ENCODE results near the gene TDRD5.

TDRD5 gene

GRCh38 chr1:179709841-179710329, 118.3 kb downstream of the TDRD5 start:
- H2BK120ac ChIP-seq (ENCODE audit: low read depth, low read length), result no peak overlapping the region
- no peak overlapping the region for H4K5ac ChIP-seq (ENCODE audit: low read length)
- no peak overlapping the region for H2BK5ac ChIP-seq (ENCODE audit: low read length)
- no peak overlapping the region for H3K27ac ChIP-seq (ENCODE audit: low read depth, low read length)
- no peak overlapping the region for H3K9ac ChIP-seq (ENCODE audit: low read length)
- no peak for DNase-seq
- H3K23ac ChIP-seq (ENCODE audit: low read length), result no peak overlapping the region
- no peak overlapping the region for H2BK15ac ChIP-seq (replicated peaks; ENCODE audit: low read depth)
- H3K27me3 ChIP-seq (ENCODE audit: insufficient read depth, low read length, poor library complexity), result no peaks in the 10 kb centered on the region
- no peaks in the 10 kb centered on the region for H3K79me2 ChIP-seq (ENCODE audit: control insufficient read depth, insufficient read depth, low read length)
- no CpG with 5 or more reads among the region's 5 CpGs for WGBS (ENCODE audit: extremely low coverage, insufficient coverage, low lambda C conversion rate)
- no peaks in the 10 kb centered on the region for H3K4me1 ChIP-seq (ENCODE audit: control insufficient read depth, low read depth, low read length)
- no peak overlapping the region for H3K18ac ChIP-seq (ENCODE audit: low read length)
- H4K8ac ChIP-seq (ENCODE audit: low read depth, low read length), result no peak overlapping the region
- no peaks in the 10 kb centered on the region for H3K36me3 ChIP-seq (ENCODE audit: control insufficient read depth, insufficient read depth, low read length)
- no peaks in the 10 kb centered on the region for H3K79me1 ChIP-seq (ENCODE audit: low read length)
- H2AK5ac ChIP-seq (ENCODE audit: low read length), result no peak overlapping the region
- no peak overlapping the region for H3K4ac ChIP-seq (ENCODE audit: low read depth, low read length)
- H3K4me2 ChIP-seq (ENCODE audit: low read length), result no peak overlapping the region
- H3K56ac ChIP-seq (ENCODE audit: low read length), result no peak overlapping the region
- H3K4me3 ChIP-seq (ENCODE audit: low read length), result no peak overlapping the region

- Histone ChIP-seq H3K4ac (ENCODE audit: low read depth, low read length) (no peak overlapping the region), H3K56ac (ENCODE audit: low read length) (no peak overlapping the region), H4K8ac (ENCODE audit: low read depth, low read length) (no peak overlapping the region), H3K4me3 (ENCODE audit: low read length) (no peak overlapping the region), H3K27ac (ENCODE audit: low read depth, low read length) (no peak overlapping the region), H3K4me2 (ENCODE audit: low read length) (no peak overlapping the region), H3K23ac (ENCODE audit: low read length) (no peak overlapping the region), H3K4me1 (ENCODE audit: control insufficient read depth, low read depth, low read length) (no peaks in the 10 kb centered on the region), H3K79me2 (ENCODE audit: control insufficient read depth, insufficient read depth, low read length) (no peaks in the 10 kb centered on the region), H3K27me3 (ENCODE audit: insufficient read depth, low read length, poor library complexity) (no peaks in the 10 kb centered on the region), H3K36me3 (ENCODE audit: control insufficient read depth, insufficient read depth, low read length) (no peaks in the 10 kb centered on the region), H2BK120ac (ENCODE audit: low read depth, low read length) (no peak overlapping the region), H2BK15ac (replicated peaks; ENCODE audit: low read depth) (no peak overlapping the region), H2AK5ac (ENCODE audit: low read length) (no peak overlapping the region), H4K5ac (ENCODE audit: low read length) (no peak overlapping the region), H3K18ac (ENCODE audit: low read length) (no peak overlapping the region), H2BK5ac (ENCODE audit: low read length) (no peak overlapping the region), H3K9ac (ENCODE audit: low read length) (no peak overlapping the region), H3K79me1 (ENCODE audit: low read length) (no peaks in the 10 kb centered on the region)
- no peak for DNase-seq
- WGBS (ENCODE audit: extremely low coverage, insufficient coverage, low lambda C conversion rate), result no CpG with 5 or more reads among the region's 1 CpG
Observed at GRCh38 chr1:179714159-179714558, 122.5 kb downstream of the TDRD5 start.

- no peak for DNase-seq
- Histone ChIP-seq H4K8ac (ENCODE audit: low read depth, low read length) (no peak overlapping the region), H3K79me2 (ENCODE audit: control insufficient read depth, insufficient read depth, low read length) (no peaks in the 10 kb centered on the region)
Observed at GRCh38 chr1:179714623-179715022, 123.0 kb downstream of the TDRD5 start.

GRCh38 chr1:179719272-179719671, 127.6 kb downstream of the TDRD5 start:
- no peak overlapping the region for H3K56ac ChIP-seq (ENCODE audit: low read length)

More at GRCh38 chr1:179714623-179715022, 123.0 kb downstream of the TDRD5 start:
- no peak overlapping the region for H3K4me2 ChIP-seq (ENCODE audit: low read length)
- H4K5ac ChIP-seq (ENCODE audit: low read length), result no peak overlapping the region
- no peak overlapping the region for H3K9ac ChIP-seq (ENCODE audit: low read length)
- H3K56ac ChIP-seq (ENCODE audit: low read length), result no peak overlapping the region
- H3K4me3 ChIP-seq (ENCODE audit: low read length), result no peak overlapping the region
- no peak overlapping the region for H2BK15ac ChIP-seq (replicated peaks; ENCODE audit: low read depth)
- H2BK120ac ChIP-seq (ENCODE audit: low read depth, low read length), result no peak overlapping the region
- no peaks in the 10 kb centered on the region for H3K36me3 ChIP-seq (ENCODE audit: control insufficient read depth, insufficient read depth, low read length)
- H2AK5ac ChIP-seq (ENCODE audit: low read length), result no peak overlapping the region
- H3K4me1 ChIP-seq (ENCODE audit: control insufficient read depth, low read depth, low read length), result no peaks in the 10 kb centered on the region
- no peak overlapping the region for H3K23ac ChIP-seq (ENCODE audit: low read length)
- H3K27me3 ChIP-seq (ENCODE audit: insufficient read depth, low read length, poor library complexity), result no peaks in the 10 kb centered on the region
- no peak overlapping the region for H2BK5ac ChIP-seq (ENCODE audit: low read length)
- no peak overlapping the region for H3K27ac ChIP-seq (ENCODE audit: low read depth, low read length)
- H3K4ac ChIP-seq (ENCODE audit: low read depth, low read length), result no peak overlapping the region
- H3K79me1 ChIP-seq (ENCODE audit: low read length), result no peaks in the 10 kb centered on the region
- H3K18ac ChIP-seq (ENCODE audit: low read length), result no peak overlapping the region

GRCh38 chr1:179728271-179728670, 136.6 kb downstream of the TDRD5 start:
- Histone ChIP-seq H3K56ac (ENCODE audit: low read length) (no peak overlapping the region), H2AK5ac (ENCODE audit: low read length) (no peak overlapping the region), H3K4me2 (ENCODE audit: low read length) (no peak overlapping the region), H3K79me1 (ENCODE audit: low read length) (no peaks in the 10 kb centered on the region), H3K4ac (ENCODE audit: low read depth, low read length) (no peak overlapping the region), H3K4me1 (ENCODE audit: control insufficient read depth, low read depth, low read length) (no peaks in the 10 kb centered on the region), H3K27me3 (ENCODE audit: insufficient read depth, low read length, poor library complexity) (no peaks in the 10 kb centered on the region), H3K18ac (ENCODE audit: low read length) (no peak overlapping the region), H2BK120ac (ENCODE audit: low read depth, low read length) (no peak overlapping the region), H2BK5ac (ENCODE audit: low read length) (no peak overlapping the region), H4K5ac (ENCODE audit: low read length) (no peak overlapping the region), H3K36me3 (ENCODE audit: control insufficient read depth, insufficient read depth, low read length) (no peaks in the 10 kb centered on the region), H2BK15ac (replicated peaks; ENCODE audit: low read depth) (no peak overlapping the region), H3K23ac (ENCODE audit: low read length) (no peak overlapping the region), H3K4me3 (ENCODE audit: low read length) (no peak overlapping the region), H3K27ac (ENCODE audit: low read depth, low read length) (no peak overlapping the region), H3K79me2 (ENCODE audit: control insufficient read depth, insufficient read depth, low read length) (no peaks in the 10 kb centered on the region), H3K9ac (ENCODE audit: low read length) (no peak overlapping the region), H4K8ac (ENCODE audit: low read depth, low read length) (no peak overlapping the region)
- WGBS (ENCODE audit: extremely low coverage, insufficient coverage, low lambda C conversion rate), result no CpG with 5 or more reads among the region's 2 CpGs
- no peak for DNase-seq

More at GRCh38 chr1:179719272-179719671, 127.6 kb downstream of the TDRD5 start:
- Histone ChIP-seq H3K23ac (ENCODE audit: low read length) (no peak overlapping the region), H2BK15ac (replicated peaks; ENCODE audit: low read depth) (no peak overlapping the region), H2BK120ac (ENCODE audit: low read depth, low read length) (no peak overlapping the region), H3K79me1 (ENCODE audit: low read length) (no peaks in the 10 kb centered on the region), H4K5ac (ENCODE audit: low read length) (no peak overlapping the region), H3K79me2 (ENCODE audit: control insufficient read depth, insufficient read depth, low read length) (no peaks in the 10 kb centered on the region), H3K4ac (ENCODE audit: low read depth, low read length) (no peak overlapping the region), H3K4me1 (ENCODE audit: control insufficient read depth, low read depth, low read length) (no peaks in the 10 kb centered on the region), H3K4me2 (ENCODE audit: low read length) (no peak overlapping the region), H3K18ac (ENCODE audit: low read length) (no peak overlapping the region), H2BK5ac (ENCODE audit: low read length) (no peak overlapping the region), H3K27me3 (ENCODE audit: insufficient read depth, low read length, poor library complexity) (no peaks in the 10 kb centered on the region), H3K4me3 (ENCODE audit: low read length) (no peak overlapping the region), H2AK5ac (ENCODE audit: low read length) (no peak overlapping the region), H3K27ac (ENCODE audit: low read depth, low read length) (no peak overlapping the region), H4K8ac (ENCODE audit: low read depth, low read length) (no peak overlapping the region), H3K36me3 (ENCODE audit: control insufficient read depth, insufficient read depth, low read length) (no peaks in the 10 kb centered on the region), H3K9ac (ENCODE audit: low read length) (no peak overlapping the region)
- DNase-seq, result no peak

- Histone ChIP-seq H3K4me3 (ENCODE audit: low read length) (no peak overlapping the region), H3K9ac (ENCODE audit: low read length) (no peak overlapping the region), H2BK120ac (ENCODE audit: low read depth, low read length) (no peak overlapping the region), H2BK15ac (replicated peaks; ENCODE audit: low read depth) (no peak overlapping the region), H3K27me3 (ENCODE audit: insufficient read depth, low read length, poor library complexity) (no peaks in the 10 kb centered on the region), H3K56ac (ENCODE audit: low read length) (no peak overlapping the region), H3K4ac (ENCODE audit: low read depth, low read length) (no peak overlapping the region), H4K8ac (ENCODE audit: low read depth, low read length) (no peak overlapping the region), H4K5ac (ENCODE audit: low read length) (no peak overlapping the region), H3K23ac (ENCODE audit: low read length) (no peak overlapping the region), H3K18ac (ENCODE audit: low read length) (no peak overlapping the region), H2BK5ac (ENCODE audit: low read length) (no peak overlapping the region), H3K79me2 (ENCODE audit: control insufficient read depth, insufficient read depth, low read length) (no peaks in the 10 kb centered on the region), H3K4me1 (ENCODE audit: control insufficient read depth, low read depth, low read length) (no peaks in the 10 kb centered on the region), H3K4me2 (ENCODE audit: low read length) (no peak overlapping the region), H3K79me1 (ENCODE audit: low read length) (no peaks in the 10 kb centered on the region), H2AK5ac (ENCODE audit: low read length) (no peak overlapping the region), H3K27ac (ENCODE audit: low read depth, low read length) (no peak overlapping the region), H3K36me3 (ENCODE audit: control insufficient read depth, insufficient read depth, low read length) (no peaks in the 10 kb centered on the region)
- no CpG with 5 or more reads among the region's 4 CpGs for WGBS (ENCODE audit: extremely low coverage, insufficient coverage, low lambda C conversion rate)
- no peak for DNase-seq
Observed at GRCh38 chr1:179729881-179730280, 138.2 kb downstream of the TDRD5 start.
